ENCODE results near the gene KLHL3.

Gene KLHL3

GRCh38 chr5:137635521-137635921, 100.4 kb downstream of the KLHL3 start:
- DNase-seq (ENCODE audit: low read depth in 2 of 2), result no peak

DNA sequence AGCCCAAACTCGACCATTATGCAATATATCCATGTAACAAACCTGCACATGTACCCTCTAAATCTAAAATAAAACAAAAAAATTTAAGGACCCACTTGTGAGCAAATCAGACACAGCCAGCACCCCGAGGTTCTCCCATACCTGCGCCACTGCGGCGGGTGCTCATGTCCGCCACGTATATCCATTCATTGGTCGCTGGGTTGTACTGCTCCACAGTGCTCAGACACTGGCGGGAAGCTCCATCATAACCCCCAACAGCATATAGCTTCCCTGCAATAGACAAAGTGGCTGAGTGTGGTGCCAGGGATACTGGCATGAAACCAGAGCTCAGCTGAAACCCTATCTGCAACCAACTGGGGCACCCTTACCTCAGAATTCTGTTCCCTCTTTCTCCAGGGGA, 102.0 kb downstream of the KLHL3 start:
- no peak for DNase-seq (ENCODE audit: low read depth in 2 of 2)

DNA sequence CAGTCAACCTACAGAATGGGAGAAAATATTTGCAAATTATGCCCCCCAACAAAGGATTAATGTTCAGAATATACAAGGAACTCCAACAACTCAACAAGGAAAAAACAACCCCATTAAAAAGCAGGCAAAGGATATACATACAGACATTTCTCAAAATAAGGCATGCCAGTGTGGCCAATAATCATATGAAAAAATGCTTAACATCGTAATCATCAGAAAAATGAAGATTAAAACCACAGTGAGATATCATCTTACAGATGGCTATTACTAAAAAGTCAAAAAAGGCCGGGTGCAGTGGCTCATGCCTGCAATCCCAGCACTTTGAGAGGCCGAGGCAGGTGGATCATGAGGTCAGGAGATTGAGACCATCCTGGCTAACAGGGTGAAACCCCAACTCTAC, 103.2 kb downstream of the KLHL3 start:
- no peak for DNase-seq (ENCODE audit: low read depth in 2 of 2)

DNA sequence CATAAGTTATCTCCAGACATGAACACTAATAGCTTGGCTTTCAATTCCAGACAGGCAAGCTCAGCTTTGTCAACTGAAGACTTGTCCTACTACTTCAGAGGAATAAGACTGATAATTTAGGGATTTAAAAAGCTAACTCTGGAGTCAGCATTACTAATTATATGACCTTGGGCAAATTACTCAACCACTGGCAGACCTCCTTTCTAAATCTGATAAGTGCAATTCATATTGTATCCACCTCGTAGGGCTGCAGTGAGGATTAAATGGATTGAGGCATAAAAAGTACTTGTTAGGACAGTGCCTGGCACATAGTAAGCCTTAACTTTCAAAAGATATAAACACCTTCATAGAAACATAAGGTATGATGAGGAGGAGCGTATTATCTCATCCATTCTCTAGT, 104.4 kb downstream of the KLHL3 start:
- no peak for DNase-seq (ENCODE audit: low read depth in 2 of 2)

DNA sequence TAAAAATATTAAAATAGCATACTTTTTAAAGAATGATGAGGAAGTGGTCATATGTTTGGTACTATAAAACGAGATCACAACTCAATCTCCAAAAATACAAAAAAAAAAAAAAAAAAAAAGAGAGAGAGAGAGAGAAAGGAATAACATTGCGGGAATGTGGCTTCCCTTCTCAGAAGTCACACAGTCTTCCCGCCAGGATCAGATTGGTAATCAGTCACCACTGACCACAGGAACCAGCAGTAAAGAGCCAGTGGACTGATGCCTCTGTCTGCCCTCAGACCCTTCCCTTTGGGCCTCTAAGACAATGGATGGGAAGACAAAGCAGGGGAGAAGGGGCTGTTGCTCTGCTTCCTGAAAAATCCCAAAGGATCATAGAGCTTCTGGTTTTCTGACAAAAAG, 104.9 kb downstream of the KLHL3 start:
- no peak for DNase-seq (ENCODE audit: low read depth in 2 of 2)

DNA sequence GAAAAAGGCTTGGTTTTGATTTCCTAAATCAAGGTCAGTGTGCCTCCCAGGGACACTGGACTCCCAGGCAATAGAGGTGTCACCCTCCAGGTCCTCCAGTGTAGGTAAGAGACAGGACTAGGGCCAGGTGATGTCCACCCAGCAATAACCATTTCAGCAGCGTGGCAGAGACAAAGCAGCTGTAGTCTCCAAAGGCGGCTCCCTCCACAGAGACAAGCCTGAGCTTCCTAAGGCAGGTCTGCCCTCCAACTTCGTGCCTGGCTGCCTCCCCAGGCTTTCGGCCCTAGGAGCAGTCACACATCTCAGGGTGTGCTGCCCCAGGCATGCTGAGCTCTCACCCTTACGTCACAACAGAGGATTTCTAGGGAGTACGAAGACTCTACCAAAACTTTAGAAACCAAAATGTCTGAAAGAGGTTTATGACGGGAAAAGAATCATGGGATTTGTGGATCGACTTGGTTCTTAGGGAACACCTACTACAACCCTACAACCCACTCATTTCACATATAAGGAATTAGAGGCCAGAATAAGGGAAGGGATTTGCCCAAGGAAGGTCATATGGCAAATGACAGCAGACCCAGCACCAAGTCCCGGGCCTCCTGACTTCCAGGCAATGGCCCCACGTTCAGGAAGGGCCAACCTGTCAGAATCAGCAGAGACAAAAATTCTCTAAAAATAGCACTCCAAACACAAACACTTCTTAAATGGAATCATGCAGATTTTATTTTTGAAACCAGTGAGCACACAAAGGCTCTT, 105.5 kb downstream of the KLHL3 start:
- DNase-seq (ENCODE audit: low read depth in 2 of 2), result no peak

GRCh38 chr5:137629646-137630045, 106.2 kb downstream of the KLHL3 start:
- peak in 1 of 2 experiments; percentile 32 for DNase-seq (ENCODE audit: low read depth in 2 of 2)

- no peak for DNase-seq (ENCODE audit: low read depth in 2 of 2)
These were observed 108.2 kb downstream of the KLHL3 start for GRCh38 chr5:137627706-137628105.

DNA sequence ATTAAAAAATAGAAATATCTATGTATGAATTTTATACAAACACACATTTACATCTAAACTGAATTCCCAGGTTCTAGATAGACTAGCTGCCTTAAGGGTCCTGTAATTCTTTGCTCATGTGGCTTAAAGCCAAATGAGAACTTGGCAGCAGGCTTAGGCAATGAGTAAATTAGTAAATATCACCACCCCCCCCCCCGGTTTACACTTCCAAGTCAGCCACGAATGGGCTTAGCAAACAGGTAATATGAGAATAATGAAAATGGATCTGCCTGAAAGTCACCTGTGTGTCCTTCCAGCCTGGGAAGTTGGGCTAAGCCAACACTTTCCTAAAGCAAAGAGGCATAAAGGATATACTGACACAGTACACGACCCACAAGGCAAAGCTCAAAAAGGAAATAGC, 108.6 kb downstream of the KLHL3 start:
- DNase-seq (ENCODE audit: low read depth in 2 of 2), result no peak

DNA sequence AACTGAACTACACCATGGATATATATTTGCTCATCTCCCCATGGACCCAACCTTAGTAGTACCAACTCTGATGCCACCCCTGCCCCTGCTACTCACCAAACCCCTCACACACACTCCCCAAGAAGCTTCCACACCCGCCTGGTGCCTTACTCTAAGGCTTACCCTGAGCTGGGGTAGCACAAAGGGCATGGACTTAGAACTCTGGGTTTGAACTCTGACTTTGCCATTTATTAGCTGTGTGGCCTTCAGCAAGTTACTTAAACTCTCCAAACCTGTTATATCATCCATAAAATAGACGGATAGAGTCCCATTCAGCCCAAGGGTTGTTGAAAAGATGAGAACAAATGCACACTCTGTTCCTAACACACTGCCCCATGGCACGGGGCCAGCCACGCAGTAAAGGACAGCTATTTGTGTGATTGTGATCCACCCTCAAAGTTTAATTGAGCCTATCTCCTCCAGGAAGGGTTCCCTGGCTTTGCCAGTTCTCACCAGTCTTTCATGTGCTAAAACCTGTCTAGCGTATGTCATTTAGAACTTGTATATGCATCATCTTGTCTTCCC, 111.0 kb downstream of the KLHL3 start:
- no peak for DNase-seq (ENCODE audit: low read depth in 2 of 2)

GRCh38 chr5:137622850-137623249, 113.0 kb downstream of the KLHL3 start:
- DNase-seq (ENCODE audit: low read depth in 2 of 2), result no peak

GRCh38 chr5:137621861-137622823, 113.7 kb downstream of the KLHL3 start:
- DNase-seq (ENCODE audit: low read depth in 2 of 2), result no peak

- DNase-seq (ENCODE audit: low read depth in 2 of 2), result no peak
These were observed 114.6 kb downstream of the KLHL3 start for GRCh38 chr5:137621306-137621705.

GRCh38 chr5:137619191-137619870, 116.6 kb downstream of the KLHL3 start:
- DNase-seq (ENCODE audit: low read depth in 2 of 2), result peak; percentile 78 to 79

DNA sequence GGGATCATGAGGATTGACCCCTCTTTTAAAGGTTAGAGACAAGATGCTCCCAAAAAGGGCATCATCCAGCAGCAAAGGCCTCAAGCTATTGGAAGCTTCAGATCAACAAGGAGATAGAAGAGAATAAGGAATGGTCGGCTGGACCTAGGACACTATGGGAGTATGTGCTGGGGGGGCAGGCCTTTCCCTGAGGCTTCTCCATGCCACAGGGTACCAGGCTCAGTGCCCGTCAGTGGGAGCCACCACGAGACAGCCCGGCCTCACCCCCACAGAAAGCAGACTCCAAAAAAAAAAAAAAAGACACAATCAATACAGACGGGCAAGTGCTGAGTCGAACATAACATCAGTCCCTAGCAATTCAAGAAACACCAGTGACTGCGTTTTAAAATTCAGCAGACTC, 117.4 kb downstream of the KLHL3 start:
- DNase-seq (ENCODE audit: low read depth in 2 of 2), result no peak

GRCh38 chr5:137617528-137618205, 118.2 kb downstream of the KLHL3 start:
- no peak for DNase-seq (ENCODE audit: low read depth in 2 of 2)

DNA sequence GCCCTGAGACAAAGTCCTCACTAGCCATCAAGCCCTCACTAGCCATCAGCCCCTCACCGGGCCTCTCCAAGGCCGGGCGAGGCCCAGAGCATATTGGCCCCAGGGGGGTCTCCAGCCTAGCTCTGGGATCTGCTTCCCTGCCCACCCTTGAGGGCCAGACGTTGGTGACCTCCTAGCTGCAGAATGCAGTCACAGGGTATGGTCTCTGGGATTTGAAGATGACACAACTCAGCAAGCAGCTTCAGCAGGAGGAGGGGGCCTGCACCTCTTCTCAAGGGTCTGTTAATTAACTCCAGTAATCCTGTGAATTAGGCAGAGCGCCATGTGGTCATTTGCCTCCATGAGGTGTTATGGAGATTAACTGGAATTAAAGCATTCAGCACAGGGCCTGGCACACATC, 119.8 kb downstream of the KLHL3 start:
- no peak for DNase-seq (ENCODE audit: low read depth in 2 of 2)

- DNase-seq (ENCODE audit: low read depth in 2 of 2), result no peak
These were observed 120.6 kb downstream of the KLHL3 start for GRCh38 chr5:137615171-137615775.

DNA sequence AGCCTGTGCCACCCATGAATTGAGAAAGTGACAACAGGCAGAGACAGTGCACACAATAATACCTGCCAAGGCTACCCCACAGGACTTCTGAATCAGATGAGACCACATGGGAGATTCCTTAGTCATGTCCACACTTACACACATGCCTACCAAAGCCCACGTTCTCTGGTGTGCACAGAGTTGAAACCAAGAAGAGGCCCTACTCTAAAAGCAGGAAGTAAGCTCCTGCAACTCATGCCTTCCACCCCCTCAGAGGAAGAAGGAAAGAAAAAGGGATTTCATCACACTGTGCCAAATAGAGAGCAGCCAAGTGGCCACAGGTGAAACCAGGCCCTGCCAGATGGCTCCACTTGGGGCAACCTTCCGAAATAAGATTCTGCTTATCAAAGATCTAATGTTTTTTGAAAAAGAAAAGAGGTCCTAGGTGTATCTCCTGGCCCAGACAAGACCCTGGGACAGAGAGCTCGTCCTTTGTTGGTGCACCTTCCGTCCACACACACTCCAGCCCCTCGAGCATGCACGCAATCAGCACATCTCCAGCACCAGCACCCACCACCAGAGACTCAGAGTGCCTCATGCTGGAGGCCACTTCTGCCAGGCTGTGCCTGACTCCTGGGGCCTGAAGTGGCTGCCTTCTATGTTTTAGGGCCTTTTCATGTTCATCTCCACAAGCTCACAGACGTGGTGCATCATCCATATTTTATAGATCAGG, 122.2 kb downstream of the KLHL3 start:
- no peak for DNase-seq (ENCODE audit: low read depth in 2 of 2)

DNA sequence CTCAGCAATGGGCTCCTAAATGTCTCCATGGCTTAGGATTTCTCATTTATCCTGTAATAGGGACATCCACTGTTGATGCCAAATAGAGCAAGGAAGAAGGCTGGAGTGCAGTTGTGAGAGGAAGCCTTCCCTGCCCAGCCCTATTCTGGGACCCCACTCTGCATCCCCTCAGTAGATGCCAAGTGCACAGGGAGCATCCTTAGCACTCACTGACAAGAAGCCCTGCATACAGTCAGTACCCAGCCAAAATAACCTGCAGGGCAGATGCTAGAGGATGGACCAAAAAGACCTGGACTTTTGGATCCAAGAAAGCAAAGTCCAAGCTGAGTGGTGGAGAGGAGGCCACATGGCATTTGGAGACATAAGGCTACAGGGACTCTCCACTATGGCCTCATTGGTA, 123.3 kb downstream of the KLHL3 start:
- DNase-seq (ENCODE audit: low read depth in 2 of 2), result no peak

All from fibroblast of skin of left quadriceps (primary cell).